ENCODE results near the gene CD2BP2.
"Not testable (repeated sequence)": the region's sequence is repeated elsewhere in the genome, so short reads cannot be mapped to it uniquely, and the experiment has no call there.

Gene CD2BP2

GRCh38 chr16:30358990-30359870, 4.1 kb upstream of the CD2BP2 start:
- DNase-seq = no peak

- DNase-seq = no peak
Observed at GRCh38 chr16:30358577-30358936, 3.4 kb upstream of the CD2BP2 start.

GRCh38 chr16:30357715-30358576, 2.8 kb upstream of the CD2BP2 start:
- DNase-seq = no peak

GRCh38 chr16:30357085-30357714, 2.1 kb upstream of the CD2BP2 start:
- DNase-seq = no peak

GRCh38 chr16:30356401-30357084, 1.4 kb upstream of the CD2BP2 start:
- no peak for DNase-seq

- no peak for DNase-seq
Observed at GRCh38 chr16:30355954-30356308, 823 bp upstream of the CD2BP2 start.

GRCh38 chr16:30354423-30355143, 525 bp downstream of the CD2BP2 start:
- no peak for DNase-seq

- DNase-seq = no peak
Observed at GRCh38 chr16:30353438-30354129, 1.5 kb downstream of the CD2BP2 start.

GRCh38 chr16:30352488-30353401, 2.4 kb downstream of the CD2BP2 start:
- no peak for DNase-seq

GRCh38 chr16:30351586-30352419, 3.3 kb downstream of the CD2BP2 start:
- DNase-seq = no peak

GRCh38 chr16:30351001-30351441, 4.1 kb downstream of the CD2BP2 start:
- no peak for DNase-seq

- DNase-seq = no peak
Observed at GRCh38 chr16:30350134-30350871, 4.8 kb downstream of the CD2BP2 start.

- DNase-seq = no peak
Observed at GRCh38 chr16:30349675-30350074, 5.4 kb downstream of the CD2BP2 start.

- DNase-seq = no peak
Observed at GRCh38 chr16:30348929-30349328, 6.2 kb downstream of the CD2BP2 start.

GRCh38 chr16:30348113-30348512, 7.0 kb downstream of the CD2BP2 start:
- DNase-seq = no peak

- no peak for DNase-seq
Observed at GRCh38 chr16:30346286-30346685, 8.8 kb downstream of the CD2BP2 start.

GRCh38 chr16:30343491-30343820, 11.7 kb downstream of the CD2BP2 start:
- not testable (repeated sequence) for DNase-seq

GRCh38 chr16:30342751-30343490, 12.2 kb downstream of the CD2BP2 start:
- DNase-seq = no peak
